ENCODE data around the gene MFN2. TPM values are rescaled to one million over a fixed set of nuclear protein-coding genes. Genes with fewer than 3 reads are reported as not detected.

The MFN2 gene
- total RNA-seq, 1 donor from 2014 or later: 78.9 TPM

DNA sequence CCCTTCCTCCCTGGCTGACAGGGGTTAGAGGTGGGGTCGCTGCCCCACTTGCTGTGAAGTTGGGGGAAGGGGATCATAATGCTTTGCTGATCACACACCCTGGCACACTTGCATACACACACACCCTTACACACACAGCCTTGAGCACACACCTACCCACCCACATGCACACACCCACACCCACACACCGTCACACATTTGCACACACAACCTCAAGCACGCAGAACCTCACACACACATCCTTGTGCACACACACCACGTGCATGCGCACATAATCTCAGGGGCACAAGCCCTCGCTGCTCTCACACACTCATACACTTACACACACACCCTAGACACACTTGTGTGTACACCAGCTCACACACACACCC is 66.5 kb downstream of the MFN2 start:
- no peak for DNase-seq (ENCODE audit: low read depth, low spot score)
- Mint-ChIP-seq H3K4me3 (no peak overlapping the region), H3K27ac (ENCODE audit: unreplicated experiment) (no peak overlapping the region)

DNA sequence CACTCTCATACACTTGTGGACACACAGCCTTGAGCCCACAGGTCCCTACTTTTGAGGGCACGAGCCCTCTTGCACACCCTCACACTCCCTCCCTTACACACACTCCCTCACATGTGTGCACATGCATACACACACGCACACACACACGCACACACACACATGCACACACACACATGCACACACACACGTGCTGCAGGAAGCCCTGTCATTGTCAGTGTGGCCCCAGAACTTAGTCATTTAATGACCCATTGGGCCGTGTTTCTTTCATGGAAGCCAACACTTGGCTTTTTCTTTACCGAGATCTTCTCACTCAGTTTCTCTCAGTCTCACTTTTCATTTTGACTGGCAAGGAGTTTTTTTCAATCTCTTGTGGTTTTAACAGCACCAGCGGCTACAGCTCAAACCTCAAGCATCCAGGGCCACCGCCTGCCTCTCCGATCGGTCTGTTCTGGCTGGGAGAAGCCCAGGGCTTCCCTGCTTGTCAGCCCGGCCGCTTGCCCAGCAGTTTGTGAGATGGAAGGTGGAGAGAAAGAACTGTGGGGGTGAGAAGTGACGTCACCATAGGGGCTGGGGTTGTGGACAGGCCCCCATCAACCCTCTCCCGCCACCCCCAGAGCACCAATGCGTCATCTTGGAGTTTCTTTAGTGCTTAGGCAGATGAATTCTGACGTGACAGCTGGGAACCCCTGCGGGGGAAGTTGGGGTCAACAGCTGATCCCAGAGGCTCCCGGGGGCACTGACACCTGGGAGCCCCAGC is 67.1 kb downstream of the MFN2 start:
- H3K4me3 Mint-ChIP-seq: no peak overlapping the region
- TF ChIP-seq, protein P1, sequence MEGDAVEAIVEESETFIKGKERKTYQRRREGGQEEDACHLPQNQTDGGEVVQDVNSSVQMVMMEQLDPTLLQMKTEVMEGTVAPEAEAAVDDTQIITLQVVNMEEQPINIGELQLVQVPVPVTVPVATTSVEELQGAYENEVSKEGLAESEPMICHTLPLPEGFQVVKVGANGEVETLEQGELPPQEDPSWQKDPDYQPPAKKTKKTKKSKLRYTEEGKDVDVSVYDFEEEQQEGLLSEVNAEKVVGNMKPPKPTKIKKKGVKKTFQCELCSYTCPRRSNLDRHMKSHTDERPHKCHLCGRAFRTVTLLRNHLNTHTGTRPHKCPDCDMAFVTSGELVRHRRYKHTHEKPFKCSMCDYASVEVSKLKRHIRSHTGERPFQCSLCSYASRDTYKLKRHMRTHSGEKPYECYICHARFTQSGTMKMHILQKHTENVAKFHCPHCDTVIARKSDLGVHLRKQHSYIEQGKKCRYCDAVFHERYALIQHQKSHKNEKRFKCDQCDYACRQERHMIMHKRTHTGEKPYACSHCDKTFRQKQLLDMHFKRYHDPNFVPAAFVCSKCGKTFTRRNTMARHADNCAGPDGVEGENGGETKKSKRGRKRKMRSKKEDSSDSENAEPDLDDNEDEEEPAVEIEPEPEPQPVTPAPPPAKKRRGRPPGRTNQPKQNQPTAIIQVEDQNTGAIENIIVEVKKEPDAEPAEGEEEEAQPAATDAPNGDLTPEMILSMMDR (conservative IDR thresholded peaks at IDR 0.05): no peak
- H3K27me3 Mint-ChIP-seq (ENCODE audit: low read depth): no peaks in the 10 kb centered on the region

More for the DNA sequence above, 66.5 kb downstream of the MFN2 start:
- TF ChIP-seq, protein P1 (conservative IDR thresholded peaks at IDR 0.05): no peak
- Mint-ChIP-seq H3K9me3 (no peaks in the 10 kb centered on the region), H3K27me3 (ENCODE audit: low read depth) (no peaks in the 10 kb centered on the region), H3K4me1 (peaks cover 4% of the 10 kb centered on the region), H3K36me3 (ENCODE audit: low read depth) (no peaks in the 10 kb centered on the region)

DNA sequence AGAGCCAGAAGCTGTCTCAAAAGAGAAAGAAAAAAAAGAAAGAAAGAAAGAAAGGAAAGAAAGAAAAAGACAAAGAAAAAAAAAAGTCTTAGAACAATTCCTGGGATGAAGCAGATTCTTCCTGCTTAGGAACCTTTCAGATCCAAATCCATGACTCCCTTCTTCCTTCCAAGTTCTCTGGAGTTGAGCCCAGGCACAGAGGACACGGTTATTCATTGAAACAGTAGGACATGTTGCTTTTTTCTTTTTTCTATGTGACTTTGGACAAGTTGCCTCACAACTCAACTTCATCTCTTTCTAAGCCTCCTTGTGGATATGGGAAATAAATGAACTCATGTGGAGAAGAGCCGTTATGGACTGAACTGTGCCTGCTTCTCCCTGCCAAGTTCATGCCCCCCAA is 68.1 kb downstream of the MFN2 start:
- TF ChIP-seq, protein P1 (conservative IDR thresholded peaks at IDR 0.05): no peak
- no peak for DNase-seq (ENCODE audit: low read depth, low spot score)
- Mint-ChIP-seq H3K36me3 (ENCODE audit: low read depth) (no peaks in the 10 kb centered on the region), H3K4me1 (peaks cover 15% of the 10 kb centered on the region), H3K4me3 (no peak overlapping the region), H3K9me3 (no peaks in the 10 kb centered on the region), H3K27ac (ENCODE audit: unreplicated experiment) (no peak overlapping the region), H3K27me3 (ENCODE audit: low read depth) (no peaks in the 10 kb centered on the region)

More for the DNA sequence above, 67.1 kb downstream of the MFN2 start:
- no peak for DNase-seq (ENCODE audit: low read depth, low spot score)
- no peaks in the 10 kb centered on the region for H3K9me3 Mint-ChIP-seq
- H3K36me3 Mint-ChIP-seq (ENCODE audit: low read depth): no peaks in the 10 kb centered on the region
- H3K27ac Mint-ChIP-seq (ENCODE audit: unreplicated experiment): no peak overlapping the region
- peaks cover 10% of the 10 kb centered on the region for H3K4me1 Mint-ChIP-seq

DNA sequence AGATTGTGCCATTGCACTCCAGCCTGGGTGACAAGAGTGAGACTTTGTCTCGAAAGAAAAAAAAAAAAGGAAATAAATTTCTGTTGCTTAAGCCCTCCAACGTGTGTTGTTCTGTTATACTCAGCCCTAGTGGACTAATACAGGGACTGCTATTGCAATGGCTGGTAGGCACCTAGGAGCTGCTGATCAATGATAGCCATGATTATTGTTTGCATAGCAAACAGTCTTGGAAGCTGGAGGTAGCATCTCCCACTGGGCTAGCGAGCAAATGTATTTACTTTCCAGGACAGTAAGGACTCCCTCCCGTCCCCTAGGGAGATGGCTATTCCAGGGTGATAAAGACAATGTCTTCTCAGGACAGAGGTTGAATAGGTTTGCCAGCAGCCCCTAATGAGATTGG is 69.4 kb downstream of the MFN2 start:
- Mint-ChIP-seq H3K27me3 (ENCODE audit: low read depth) (no peaks in the 10 kb centered on the region), H3K4me1 (peaks cover 21% of the 10 kb centered on the region), H3K36me3 (ENCODE audit: low read depth) (no peaks in the 10 kb centered on the region), H3K9me3 (no peaks in the 10 kb centered on the region), H3K4me3 (no peak overlapping the region), H3K27ac (ENCODE audit: unreplicated experiment) (no peak overlapping the region)
- DNase-seq (ENCODE audit: low read depth, low spot score): no peak
- TF ChIP-seq, protein P1 (conservative IDR thresholded peaks at IDR 0.05): peak; percentile 34

DNA sequence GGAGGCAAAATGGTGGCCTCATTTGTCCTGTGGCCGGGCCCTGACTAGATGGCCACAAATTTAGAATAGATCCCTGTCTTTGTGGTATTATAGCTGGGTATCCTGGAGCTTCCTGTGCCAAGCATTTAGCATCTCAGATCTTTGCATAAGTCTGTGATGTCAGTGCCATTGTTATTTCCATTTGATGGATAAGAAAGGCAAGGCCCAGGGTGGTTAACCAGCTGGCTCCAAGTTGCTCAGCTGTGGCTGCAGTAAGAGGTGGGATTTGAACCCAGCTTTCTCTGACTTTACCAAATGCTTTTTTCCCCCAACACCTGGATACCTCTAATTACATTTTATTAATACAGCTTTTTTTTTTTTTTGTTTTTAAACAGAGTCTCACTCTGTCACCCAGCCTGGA is 71.1 kb downstream of the MFN2 start:
- no peak overlapping the region for H3K27ac Mint-ChIP-seq (ENCODE audit: unreplicated experiment)
- no peaks in the 10 kb centered on the region for H3K36me3 Mint-ChIP-seq (ENCODE audit: low read depth)
- no peaks in the 10 kb centered on the region for H3K27me3 Mint-ChIP-seq (ENCODE audit: low read depth)
- TF ChIP-seq, protein P1 (conservative IDR thresholded peaks at IDR 0.05): no peak
- H3K9me3 Mint-ChIP-seq: no peaks in the 10 kb centered on the region
- no peak overlapping the region for H3K4me3 Mint-ChIP-seq
- DNase-seq (ENCODE audit: low read depth, low spot score): no peak
- peaks cover 21% of the 10 kb centered on the region for H3K4me1 Mint-ChIP-seq
